Osteocyte (in vitro differentiated cells): Measurements from ENCODE around the gene SH2D2A. TPM values are rescaled to one million over a fixed set of nuclear protein-coding genes. Genes with fewer than 3 reads are reported as not detected.

Source experiments
- DNase-seq: peaks from one replicate; pipeline ENCODE4 v3.0.0; 2021; ENCODE audit warnings: mixed read lengths; ENCODE audit not compliant: unreplicated experiment; ENCODE audit errors: extremely low spot score
- H3K27ac Mint-ChIP-seq: one replicate; pipeline ENCODE4 v1.8.0; 2021; ENCODE audit warnings: mild to moderate bottlenecking, mixed read lengths; ENCODE audit not compliant: unreplicated experiment
- H3K27me3 Mint-ChIP-seq: one replicate; pipeline ENCODE4 v1.8.0; 2021; ENCODE audit warnings: mixed read lengths; ENCODE audit not compliant: unreplicated experiment
- H3K36me3 Mint-ChIP-seq: one replicate; pipeline ENCODE4 v1.8.0; 2021; ENCODE audit warnings: mixed read lengths; ENCODE audit not compliant: unreplicated experiment
- H3K4me1 Mint-ChIP-seq: one replicate; pipeline ENCODE4 v1.8.0; 2021; ENCODE audit warnings: mixed read lengths; ENCODE audit not compliant: unreplicated experiment
- H3K4me3 Mint-ChIP-seq: one replicate; pipeline ENCODE4 v1.8.0; 2021; ENCODE audit warnings: mild to moderate bottlenecking, moderate library complexity, mixed read lengths; ENCODE audit not compliant: unreplicated experiment
- H3K9me3 Mint-ChIP-seq: one replicate; pipeline ENCODE4 v1.8.0; 2021; ENCODE audit warnings: mixed read lengths; ENCODE audit not compliant: unreplicated experiment
- total RNA-seq: library from RNA; stranded (reverse); gene quantifications from 2 replicates; pipeline ENCODE4 v1.2.1, GENCODE V29; 2021
- TF ChIP-seq, protein P1 (sequence below): fragments of 200-600 bp; sonication (generic); IDR thresholded peaks from 2 replicates; pipeline ENCODE4 v1.5.0; 2021; ENCODE audit warnings: antibody characterized with exemption, mild to moderate bottlenecking, moderate library complexity

The SH2D2A gene
- total RNA-seq, 1 donor from 2014 or later = not detected

GRCh38 chr1:156836041-156836654 is 19.5 kb upstream of the SH2D2A start:
- TF ChIP-seq, protein P1, sequence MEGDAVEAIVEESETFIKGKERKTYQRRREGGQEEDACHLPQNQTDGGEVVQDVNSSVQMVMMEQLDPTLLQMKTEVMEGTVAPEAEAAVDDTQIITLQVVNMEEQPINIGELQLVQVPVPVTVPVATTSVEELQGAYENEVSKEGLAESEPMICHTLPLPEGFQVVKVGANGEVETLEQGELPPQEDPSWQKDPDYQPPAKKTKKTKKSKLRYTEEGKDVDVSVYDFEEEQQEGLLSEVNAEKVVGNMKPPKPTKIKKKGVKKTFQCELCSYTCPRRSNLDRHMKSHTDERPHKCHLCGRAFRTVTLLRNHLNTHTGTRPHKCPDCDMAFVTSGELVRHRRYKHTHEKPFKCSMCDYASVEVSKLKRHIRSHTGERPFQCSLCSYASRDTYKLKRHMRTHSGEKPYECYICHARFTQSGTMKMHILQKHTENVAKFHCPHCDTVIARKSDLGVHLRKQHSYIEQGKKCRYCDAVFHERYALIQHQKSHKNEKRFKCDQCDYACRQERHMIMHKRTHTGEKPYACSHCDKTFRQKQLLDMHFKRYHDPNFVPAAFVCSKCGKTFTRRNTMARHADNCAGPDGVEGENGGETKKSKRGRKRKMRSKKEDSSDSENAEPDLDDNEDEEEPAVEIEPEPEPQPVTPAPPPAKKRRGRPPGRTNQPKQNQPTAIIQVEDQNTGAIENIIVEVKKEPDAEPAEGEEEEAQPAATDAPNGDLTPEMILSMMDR = no peak
- Mint-ChIP-seq H3K27me3 (peaks cover 76% of the 10 kb centered on the region), H3K4me3 (no peak overlapping the region), H3K4me1 (no peaks in the 10 kb centered on the region), H3K36me3 (no peaks in the 10 kb centered on the region), H3K9me3 (no peaks in the 10 kb centered on the region), H3K27ac (no peak overlapping the region)
- DNase-seq = no peak

- TF ChIP-seq, protein P1 = no peak
- H3K27ac Mint-ChIP-seq = no peak overlapping the region
- no peak overlapping the region for H3K4me3 Mint-ChIP-seq
- H3K36me3 Mint-ChIP-seq = no peaks in the 10 kb centered on the region
- no peak for DNase-seq
- H3K27me3 Mint-ChIP-seq = peaks cover 66% of the 10 kb centered on the region
- H3K9me3 Mint-ChIP-seq = no peaks in the 10 kb centered on the region
- no peaks in the 10 kb centered on the region for H3K4me1 Mint-ChIP-seq
Observed at GRCh38 chr1:156834322-156834721, 17.7 kb upstream of the SH2D2A start.

GRCh38 chr1:156833603-156834002 is 17.0 kb upstream of the SH2D2A start:
- Mint-ChIP-seq H3K4me1 (no peaks in the 10 kb centered on the region), H3K4me3 (no peak overlapping the region), H3K36me3 (no peaks in the 10 kb centered on the region), H3K9me3 (no peaks in the 10 kb centered on the region), H3K27ac (no peak overlapping the region), H3K27me3 (peaks cover 60% of the 10 kb centered on the region)
- DNase-seq = no peak
- TF ChIP-seq, protein P1 = no peak

- no peaks in the 10 kb centered on the region for H3K36me3 Mint-ChIP-seq
Observed at GRCh38 chr1:156832434-156832833, 15.8 kb upstream of the SH2D2A start.

GRCh38 chr1:156828400-156829124 is 11.9 kb upstream of the SH2D2A start:
- no peaks in the 10 kb centered on the region for H3K9me3 Mint-ChIP-seq
- H3K4me1 Mint-ChIP-seq = peaks cover 7% of the 10 kb centered on the region
- peaks cover 29% of the 10 kb centered on the region for H3K27me3 Mint-ChIP-seq
- TF ChIP-seq, protein P1 = no peak
- H3K36me3 Mint-ChIP-seq = no peaks in the 10 kb centered on the region
- no peak for DNase-seq
- H3K4me3 Mint-ChIP-seq = no peak overlapping the region
- no peak overlapping the region for H3K27ac Mint-ChIP-seq

More at GRCh38 chr1:156832434-156832833, 15.8 kb upstream of the SH2D2A start:
- TF ChIP-seq, protein P1 = no peak
- H3K27ac Mint-ChIP-seq = no peak overlapping the region
- no peaks in the 10 kb centered on the region for H3K4me1 Mint-ChIP-seq
- H3K4me3 Mint-ChIP-seq = no peak overlapping the region
- DNase-seq = no peak
- H3K27me3 Mint-ChIP-seq = peaks cover 58% of the 10 kb centered on the region
- no peaks in the 10 kb centered on the region for H3K9me3 Mint-ChIP-seq
